Kidney tubule cell (primary cell): ENCODE measurements around the gene VASP.

Experiments
- DNase-seq: peaks from one replicate; pipeline ENCODE4 v3.0.0-alpha.2; 2018; ENCODE audit warnings: low spot score

The VASP gene

DNA sequence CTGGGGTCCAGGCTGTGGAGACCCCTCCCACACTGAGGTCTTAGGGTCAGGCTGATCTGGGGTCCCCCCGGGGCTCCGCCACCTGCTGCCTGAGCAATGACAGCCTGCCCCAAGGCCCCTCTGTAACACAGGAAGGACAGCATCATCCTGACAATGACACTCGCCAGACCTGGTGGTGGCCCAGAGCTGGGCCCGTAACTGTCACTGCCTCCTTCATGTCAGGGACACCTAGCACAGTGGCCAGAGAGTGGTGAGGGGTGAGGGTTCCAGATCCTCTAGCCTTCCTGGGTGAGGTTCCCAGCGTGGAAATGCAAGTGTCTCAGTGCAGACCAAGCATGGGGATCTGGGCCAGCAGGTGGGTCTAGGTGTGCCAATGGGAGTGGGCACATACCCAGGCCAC lies 49.6 kb downstream of the VASP start:
- DNase-seq = no peak

DNA sequence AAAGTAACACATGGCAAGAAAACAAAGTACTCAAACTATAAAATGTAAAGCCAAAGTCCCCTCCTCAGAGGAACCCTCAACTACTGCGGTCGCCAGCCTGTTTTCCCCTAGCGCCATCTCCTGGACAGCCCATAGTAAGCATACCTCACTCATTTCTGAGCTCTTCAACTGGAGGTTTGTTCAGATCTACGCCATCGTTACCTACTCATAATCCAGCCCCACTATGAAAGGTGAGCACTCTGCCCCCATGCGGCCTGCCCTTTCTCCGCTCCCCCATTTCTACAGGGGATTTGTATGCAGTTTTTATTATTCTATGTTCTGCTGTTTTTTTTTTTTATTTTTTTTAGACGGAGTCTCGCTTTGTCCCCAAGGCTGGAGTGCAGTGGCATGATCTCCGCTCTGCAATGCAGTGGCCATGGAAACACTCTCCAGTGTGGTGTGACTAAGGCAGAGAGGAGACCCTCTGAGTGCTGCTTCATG lies 51.2 kb downstream of the VASP start:
- peak; percentile 26 for DNase-seq

DNA sequence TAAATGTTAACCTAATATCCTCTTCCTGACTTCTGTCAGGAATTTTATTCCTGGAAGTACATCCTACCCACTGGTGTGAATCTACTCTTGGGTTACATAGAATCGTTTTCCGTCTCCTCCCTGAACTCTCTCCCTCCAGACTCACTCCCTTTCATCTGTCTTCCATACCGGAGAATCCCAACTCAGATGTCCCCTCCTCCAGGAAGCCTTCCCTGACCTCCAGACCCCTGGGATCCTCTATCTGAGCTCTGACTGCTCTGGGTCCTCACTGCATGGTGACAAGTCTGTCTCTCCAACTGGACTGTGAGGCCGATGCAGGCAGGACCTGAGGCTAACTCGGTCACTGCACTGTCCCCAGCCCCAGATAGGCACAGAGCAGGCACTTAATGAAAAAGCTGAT lies 52.8 kb downstream of the VASP start:
- no peak for DNase-seq

DNA sequence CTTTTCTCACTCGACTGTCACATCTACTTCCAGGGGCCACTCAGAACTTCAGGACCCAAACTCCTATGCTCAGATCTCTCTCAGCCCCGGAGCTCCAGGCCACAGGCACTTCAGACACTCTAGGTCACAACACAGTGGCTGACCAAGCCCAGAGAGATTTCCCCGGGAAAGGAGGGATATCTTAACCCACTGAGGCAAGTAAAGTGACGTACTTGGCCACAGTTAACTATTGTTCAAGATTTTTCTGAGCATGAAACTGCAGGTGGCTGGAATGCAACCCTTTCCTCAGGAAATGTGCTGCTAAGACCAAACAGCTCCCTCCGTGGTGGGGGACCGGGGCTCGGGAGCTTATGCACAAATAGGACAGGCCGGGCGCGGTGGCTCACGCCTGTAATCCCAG lies 53.4 kb downstream of the VASP start:
- no peak for DNase-seq

DNA sequence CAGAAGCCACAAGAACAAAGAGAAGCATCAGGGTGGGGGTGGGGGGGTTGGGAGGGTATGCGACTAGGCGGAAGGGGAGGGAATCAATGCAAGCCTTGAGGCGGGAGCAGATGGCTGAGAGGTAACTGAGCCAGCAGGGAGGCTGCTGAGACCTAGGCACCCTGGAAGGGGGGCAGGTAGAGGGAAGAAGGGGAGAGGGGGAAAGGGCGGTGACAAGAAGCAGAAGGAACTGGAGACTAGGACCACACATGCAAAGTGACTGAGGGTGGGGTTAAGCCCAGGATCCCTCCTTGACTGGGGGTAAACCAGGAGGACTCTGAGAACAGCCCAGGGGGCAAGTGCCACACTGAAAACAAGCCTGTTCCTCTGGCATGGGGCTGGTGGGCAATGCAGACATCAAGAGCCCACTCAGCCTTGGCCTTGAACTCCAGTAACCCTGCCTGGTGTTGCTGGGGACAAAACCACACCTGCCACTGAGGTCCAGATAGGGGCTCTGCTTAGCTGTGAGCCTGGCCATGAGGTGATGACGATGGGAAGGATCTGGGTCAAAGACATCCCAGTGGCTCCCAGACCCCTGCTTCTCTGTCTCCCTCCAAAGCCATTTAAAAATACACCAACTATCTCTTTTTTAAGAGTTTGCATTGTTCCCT lies 57.0 kb downstream of the VASP start:
- DNase-seq = no peak

DNA sequence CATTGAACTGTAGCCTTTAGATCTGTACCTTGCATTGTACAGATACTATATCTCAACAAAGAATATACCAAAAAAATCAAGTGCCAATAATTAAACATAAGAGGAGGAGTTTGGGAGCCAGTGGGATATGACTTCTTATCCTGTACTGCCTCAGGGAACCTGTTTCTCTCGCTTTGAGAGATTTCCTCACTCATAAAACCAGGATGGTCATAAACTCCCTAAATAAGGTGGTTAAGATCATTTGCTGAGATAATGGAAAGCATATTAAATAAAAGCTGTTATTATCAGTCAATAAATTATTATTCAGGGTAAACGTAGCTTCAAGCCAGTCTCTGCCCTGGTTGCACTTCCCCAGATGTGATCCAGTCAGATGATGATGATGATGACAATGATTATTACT lies 60.3 kb downstream of the VASP start:
- no peak for DNase-seq

DNA sequence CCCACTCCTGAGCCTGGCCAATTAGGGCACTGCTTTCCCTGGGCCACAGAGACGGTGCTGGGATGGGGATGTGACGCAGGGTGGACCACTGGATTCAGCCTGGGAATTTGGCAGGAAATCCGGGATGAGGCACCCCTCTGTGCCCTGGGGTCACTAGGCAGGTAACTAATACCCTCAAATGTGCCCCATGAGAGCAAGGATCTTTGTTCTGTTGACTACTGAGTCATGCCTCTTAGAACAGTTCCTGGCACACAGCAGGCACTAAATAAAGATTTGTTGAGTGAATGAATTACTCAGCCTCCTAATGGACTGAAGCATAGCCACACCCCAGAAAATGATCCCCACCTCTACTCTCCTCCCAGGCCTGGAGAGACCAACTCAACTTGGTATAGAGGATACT lies 61.5 kb downstream of the VASP start:
- DNase-seq = peak; percentile 79

DNA sequence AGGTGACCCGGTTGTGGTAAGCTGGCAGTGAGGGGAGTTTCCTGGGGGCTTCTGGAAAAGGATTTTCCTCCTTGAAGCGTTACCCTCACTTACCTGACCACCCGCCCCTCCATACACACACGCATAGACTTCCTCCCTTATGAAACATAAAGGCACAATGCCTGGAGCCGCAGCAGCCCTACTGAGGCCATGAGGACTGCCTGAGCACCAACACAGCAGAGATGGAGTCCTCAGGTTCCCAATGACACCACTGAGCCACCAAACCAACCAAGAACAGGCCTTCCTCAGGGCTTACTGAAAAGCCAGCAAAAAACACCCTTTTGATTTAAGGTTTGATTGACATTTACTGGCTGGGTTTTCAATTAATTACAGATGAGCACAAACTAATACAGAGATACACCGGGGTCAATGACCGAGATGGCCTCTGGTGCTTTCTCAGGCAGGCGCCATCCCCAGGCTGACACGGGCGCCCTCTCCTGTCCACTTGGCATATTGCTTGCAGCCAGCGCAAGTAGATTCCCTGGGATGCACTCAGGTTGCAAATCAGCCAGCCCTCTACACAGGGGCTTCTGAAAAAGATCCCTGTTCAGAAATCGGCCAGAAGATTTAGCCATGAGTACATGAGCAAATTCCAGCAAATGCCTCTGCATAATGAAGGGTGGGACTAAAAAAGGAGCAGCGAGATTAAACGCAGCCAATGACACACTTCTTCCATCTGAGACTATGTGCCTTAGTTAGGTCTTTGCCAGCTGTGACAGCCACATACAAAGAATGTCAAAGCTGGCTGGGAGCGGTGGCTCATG lies 62.5 kb downstream of the VASP start:
- peak; percentile 53 for DNase-seq

DNA sequence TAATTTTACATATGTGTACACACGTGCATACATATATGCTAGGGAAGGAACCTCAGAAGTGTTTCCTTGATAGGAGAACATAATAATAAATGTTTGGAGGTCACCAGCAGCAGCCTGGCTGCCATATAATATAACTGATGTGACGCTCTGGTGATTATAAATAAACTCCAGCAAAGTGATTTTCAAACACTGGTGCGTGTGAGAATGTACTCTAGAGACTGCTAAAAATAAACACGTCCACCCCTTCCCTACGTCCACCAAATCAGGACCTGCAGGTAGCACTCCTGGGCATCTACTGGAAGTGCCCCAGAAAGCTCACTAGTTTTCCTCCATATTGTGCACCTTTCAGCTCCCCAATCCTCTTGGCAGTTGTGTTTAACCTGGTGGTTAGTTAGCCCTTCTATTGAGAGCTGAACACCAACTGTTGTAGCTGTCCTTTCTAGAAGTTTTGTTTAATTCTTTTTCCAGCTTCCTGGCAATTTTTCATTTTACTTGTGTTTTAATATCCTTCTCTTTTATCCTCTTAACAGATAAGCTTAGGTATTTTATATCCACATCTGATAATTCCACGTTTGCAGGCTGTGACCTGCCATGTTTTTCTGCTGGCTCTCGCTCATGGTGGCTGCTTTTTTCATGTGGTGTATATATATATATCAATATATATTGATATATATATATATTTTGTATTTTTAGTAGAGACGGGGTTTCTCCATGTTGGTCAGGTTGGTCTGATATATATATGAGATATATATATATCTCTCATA lies 64.4 kb downstream of the VASP start:
- DNase-seq = no peak

DNA sequence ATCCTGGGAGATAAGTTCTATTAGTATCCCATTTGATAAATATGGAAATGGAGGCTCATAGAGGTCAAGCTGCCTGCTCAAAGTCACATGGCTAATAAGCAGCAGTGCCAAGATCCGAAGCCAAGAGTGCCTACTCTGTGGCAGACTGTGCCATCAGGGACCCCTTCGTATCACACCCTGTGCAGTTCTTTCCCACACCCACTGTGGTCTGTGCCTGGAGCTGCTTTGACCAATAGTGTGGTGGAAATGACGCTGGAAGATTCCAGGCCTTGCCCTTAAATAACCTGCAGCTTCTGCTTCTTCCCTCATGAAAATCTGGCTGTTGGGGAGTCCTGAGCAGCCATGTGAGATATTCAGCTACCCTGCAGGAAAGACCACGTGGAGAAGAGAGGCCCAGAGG lies 67.2 kb downstream of the VASP start:
- DNase-seq = no peak

DNA sequence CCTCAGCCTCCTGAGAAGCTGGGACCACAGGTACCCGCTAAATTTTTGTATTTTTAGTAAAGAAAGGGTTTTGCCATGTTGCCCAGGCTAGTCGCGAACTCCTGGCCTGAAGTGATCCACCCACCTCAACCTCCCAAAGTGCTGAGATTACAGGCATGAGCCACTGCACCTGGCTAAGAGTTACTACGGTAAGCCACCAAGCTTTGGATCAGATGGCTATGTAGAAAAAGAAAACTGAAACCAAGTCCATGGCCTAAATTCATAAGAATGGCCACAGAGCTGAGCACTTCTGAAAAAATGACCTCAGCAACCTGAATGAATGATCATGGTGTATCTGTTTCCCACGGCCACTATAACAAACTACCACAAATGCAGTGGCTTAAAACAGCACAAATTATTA lies 67.9 kb downstream of the VASP start:
- DNase-seq = peak; percentile 36
